GM18505 (cell line): ENCODE results near the gene VASN.
"Not testable (repeated sequence)": the region's sequence is repeated elsewhere in the genome, so short reads cannot be mapped to it uniquely, and the experiment has no call there.

Experiments used
- ATAC-seq: cut with Tn5 transposase; IDR thresholded peaks from one replicate; pipeline ENCODE4 v1.9.1; 2021; ENCODE audit not compliant: unreplicated experiment
- POLR2A ChIP-seq: IDR thresholded peaks from 4 replicates; pipeline ENCODE4 v1.6.1; 2011; ENCODE audit warnings: borderline replicate concordance; ENCODE audit not compliant: insufficient read depth, insufficient read length; ENCODE audit errors: extremely low read depth

Gene VASN

GRCh38 chr16:4332083-4332482 is 39.6 kb upstream of the VASN start:
- no peak for ATAC-seq
- no peak for TF ChIP-seq POLR2A

GRCh38 chr16:4332623-4333307 is 38.9 kb upstream of the VASN start:
- no peak for TF ChIP-seq POLR2A
- no peak for ATAC-seq

GRCh38 chr16:4333308-4333638 is 38.4 kb upstream of the VASN start:
- no peak for TF ChIP-seq POLR2A
- ATAC-seq, result no peak

GRCh38 chr16:4333714-4334113 is 37.9 kb upstream of the VASN start:
- not testable (repeated sequence) for ATAC-seq

- TF ChIP-seq POLR2A, result no peak
- ATAC-seq, result no peak
Observed at GRCh38 chr16:4334724-4335495, 36.7 kb upstream of the VASN start.

- TF ChIP-seq POLR2A, result no peak
- ATAC-seq, result no peak
Observed at GRCh38 chr16:4336701-4337539, 34.7 kb upstream of the VASN start.

GRCh38 chr16:4337540-4338088 is 34.0 kb upstream of the VASN start:
- no peak for ATAC-seq
- no peak for TF ChIP-seq POLR2A

GRCh38 chr16:4338125-4338582 is 33.5 kb upstream of the VASN start:
- TF ChIP-seq POLR2A, result no peak
- no peak for ATAC-seq

GRCh38 chr16:4338712-4339299 is 32.8 kb upstream of the VASN start:
- no peak for ATAC-seq
- no peak for TF ChIP-seq POLR2A

GRCh38 chr16:4339455-4339854 is 32.2 kb upstream of the VASN start:
- ATAC-seq, result no peak
- TF ChIP-seq POLR2A, result no peak

GRCh38 chr16:4339909-4340308 is 31.7 kb upstream of the VASN start:
- no peak for ATAC-seq
- TF ChIP-seq POLR2A, result no peak

- no peak for ATAC-seq
Observed at GRCh38 chr16:4340443-4340842, 31.2 kb upstream of the VASN start.

GRCh38 chr16:4341250-4341649 is 30.4 kb upstream of the VASN start:
- no peak for TF ChIP-seq POLR2A
- ATAC-seq, result no peak

More at GRCh38 chr16:4340443-4340842, 31.2 kb upstream of the VASN start:
- TF ChIP-seq POLR2A, result no peak
